ENCODE data around the gene KLF7. TPM values are rescaled to one million over a fixed set of nuclear protein-coding genes. Genes with fewer than 3 reads are reported as not detected.

Gene KLF7
- total RNA-seq, 1 donor from 2014 or later, result 323 TPM

DNA sequence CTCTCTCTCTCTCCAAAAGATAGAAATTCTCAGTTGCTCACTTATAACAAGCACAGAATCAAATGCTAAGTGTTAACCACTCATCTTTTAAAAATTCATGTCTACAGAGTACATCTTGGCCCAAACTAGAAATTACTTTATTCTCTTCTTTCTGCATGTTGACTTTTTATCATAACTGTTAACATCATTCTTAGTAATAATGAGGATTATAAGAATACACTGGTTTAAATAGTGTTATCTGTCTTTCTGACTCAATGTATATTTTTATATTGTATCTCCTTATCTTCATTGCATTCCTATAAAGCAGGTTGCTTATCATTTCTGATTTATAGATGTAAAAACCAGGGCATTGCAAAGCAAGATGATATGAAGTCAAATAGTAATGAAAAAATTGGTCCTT, 17.8 kb upstream of the KLF7 start:
- H3K4me1 Mint-ChIP-seq (ENCODE audit: low read depth, unreplicated experiment), result peaks cover 13% of the 10 kb centered on the region
- no peak overlapping the region for H3K4me3 Mint-ChIP-seq (ENCODE audit: unreplicated experiment)
- no peak overlapping the region for H3K27ac Mint-ChIP-seq (ENCODE audit: unreplicated experiment)
- no peak for DNase-seq
- TF ChIP-seq, protein P1, sequence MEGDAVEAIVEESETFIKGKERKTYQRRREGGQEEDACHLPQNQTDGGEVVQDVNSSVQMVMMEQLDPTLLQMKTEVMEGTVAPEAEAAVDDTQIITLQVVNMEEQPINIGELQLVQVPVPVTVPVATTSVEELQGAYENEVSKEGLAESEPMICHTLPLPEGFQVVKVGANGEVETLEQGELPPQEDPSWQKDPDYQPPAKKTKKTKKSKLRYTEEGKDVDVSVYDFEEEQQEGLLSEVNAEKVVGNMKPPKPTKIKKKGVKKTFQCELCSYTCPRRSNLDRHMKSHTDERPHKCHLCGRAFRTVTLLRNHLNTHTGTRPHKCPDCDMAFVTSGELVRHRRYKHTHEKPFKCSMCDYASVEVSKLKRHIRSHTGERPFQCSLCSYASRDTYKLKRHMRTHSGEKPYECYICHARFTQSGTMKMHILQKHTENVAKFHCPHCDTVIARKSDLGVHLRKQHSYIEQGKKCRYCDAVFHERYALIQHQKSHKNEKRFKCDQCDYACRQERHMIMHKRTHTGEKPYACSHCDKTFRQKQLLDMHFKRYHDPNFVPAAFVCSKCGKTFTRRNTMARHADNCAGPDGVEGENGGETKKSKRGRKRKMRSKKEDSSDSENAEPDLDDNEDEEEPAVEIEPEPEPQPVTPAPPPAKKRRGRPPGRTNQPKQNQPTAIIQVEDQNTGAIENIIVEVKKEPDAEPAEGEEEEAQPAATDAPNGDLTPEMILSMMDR (IDR thresholded peaks at IDR 0.05; ENCODE audit: partially characterized antibody, unreplicated experiment), result no peak
- peaks cover 10% of the 10 kb centered on the region for H3K36me3 Mint-ChIP-seq (ENCODE audit: unreplicated experiment)
- no peaks in the 10 kb centered on the region for H3K27me3 Mint-ChIP-seq (ENCODE audit: unreplicated experiment)
- H3K9me3 Mint-ChIP-seq (ENCODE audit: unreplicated experiment), result peaks cover 2% of the 10 kb centered on the region

DNA sequence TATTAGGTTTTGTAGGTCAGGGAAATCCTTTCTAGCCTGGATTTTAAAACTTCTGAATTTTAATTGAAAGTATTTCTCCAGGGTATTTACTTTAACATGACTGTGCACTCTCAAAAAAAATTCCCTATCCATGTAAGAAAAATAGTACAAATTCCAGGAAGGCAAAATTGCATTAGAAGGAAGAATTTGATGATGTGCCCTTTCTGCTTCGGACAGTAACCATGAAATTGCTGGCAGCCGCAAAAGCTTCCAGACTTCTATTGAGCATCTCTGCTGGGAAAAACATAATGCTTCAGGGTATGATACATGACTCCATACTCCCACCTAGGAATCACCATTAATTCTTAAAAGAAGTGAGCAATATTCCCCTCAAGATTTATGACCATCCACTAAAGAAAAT, 17.2 kb upstream of the KLF7 start:
- H3K4me3 Mint-ChIP-seq (ENCODE audit: unreplicated experiment), result no peak overlapping the region
- DNase-seq, result no peak
- no peaks in the 10 kb centered on the region for H3K27me3 Mint-ChIP-seq (ENCODE audit: unreplicated experiment)
- no peak overlapping the region for H3K27ac Mint-ChIP-seq (ENCODE audit: unreplicated experiment)
- peaks cover 10% of the 10 kb centered on the region for H3K36me3 Mint-ChIP-seq (ENCODE audit: unreplicated experiment)
- H3K4me1 Mint-ChIP-seq (ENCODE audit: low read depth, unreplicated experiment), result peaks cover 12% of the 10 kb centered on the region
- TF ChIP-seq, protein P1 (IDR thresholded peaks at IDR 0.05; ENCODE audit: partially characterized antibody, unreplicated experiment), result no peak
- H3K9me3 Mint-ChIP-seq (ENCODE audit: unreplicated experiment), result peaks cover 2% of the 10 kb centered on the region

DNA sequence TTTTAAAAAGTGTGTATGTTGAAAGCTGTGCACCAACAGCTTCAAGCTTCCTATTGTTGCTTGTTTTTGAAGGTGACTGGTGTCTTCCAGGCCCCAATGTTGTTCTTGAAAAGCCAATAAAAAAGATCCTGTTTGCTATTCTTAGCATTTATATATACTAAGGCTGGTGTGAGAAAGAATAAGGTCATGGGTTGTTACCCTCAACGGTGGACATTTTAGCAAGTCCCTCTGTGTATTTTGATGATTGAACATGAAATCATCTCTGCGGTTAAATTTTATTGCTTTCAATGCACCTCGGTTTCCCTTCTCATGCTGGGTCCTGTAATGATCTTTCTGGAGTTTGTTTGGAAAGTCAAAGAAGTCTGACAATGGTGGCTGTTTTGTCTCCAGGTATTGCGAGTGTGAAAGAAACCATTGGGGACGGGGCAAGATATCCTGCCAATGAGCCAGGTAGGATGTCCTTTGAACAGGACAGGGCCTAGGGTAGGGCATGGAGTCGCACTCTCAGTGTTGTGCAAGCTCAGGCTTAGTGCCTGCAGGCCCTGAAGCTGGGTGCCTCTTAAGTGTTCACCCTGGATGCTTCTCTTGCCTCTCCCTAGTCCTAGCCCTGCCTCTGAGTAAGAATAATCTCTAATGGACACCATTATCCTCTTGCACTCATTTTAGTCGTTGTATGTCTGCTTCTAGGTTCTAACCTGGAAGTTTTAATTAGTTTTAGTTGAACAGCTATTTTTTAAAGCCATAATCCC, 16.0 kb upstream of the KLF7 start:
- H3K27ac Mint-ChIP-seq (ENCODE audit: unreplicated experiment), result no peak overlapping the region
- H3K27me3 Mint-ChIP-seq (ENCODE audit: unreplicated experiment), result no peaks in the 10 kb centered on the region

DNA sequence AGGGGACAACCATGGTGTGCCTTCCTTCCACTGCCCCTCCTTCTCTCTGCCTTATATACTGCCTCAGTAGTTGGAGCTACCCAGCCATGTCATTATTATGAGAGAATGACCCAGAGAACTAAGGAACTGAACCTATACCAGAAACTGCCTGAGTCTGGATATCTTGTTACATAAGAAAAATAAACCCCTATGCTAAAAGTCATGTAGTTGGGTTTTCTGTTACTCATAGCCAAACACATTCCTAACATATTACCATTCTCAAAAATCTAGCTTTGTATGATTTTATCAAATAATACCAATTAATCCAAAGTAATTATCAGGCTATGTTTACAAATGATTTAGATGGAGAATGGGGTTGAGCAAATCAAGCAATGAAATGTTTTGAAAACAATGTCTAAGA, 15.0 kb upstream of the KLF7 start:
- TF ChIP-seq, protein P1 (IDR thresholded peaks at IDR 0.05; ENCODE audit: partially characterized antibody, unreplicated experiment), result no peak
- Mint-ChIP-seq H3K4me3 (ENCODE audit: unreplicated experiment) (no peak overlapping the region), H3K9me3 (ENCODE audit: unreplicated experiment) (no peaks in the 10 kb centered on the region), H3K36me3 (ENCODE audit: unreplicated experiment) (no peaks in the 10 kb centered on the region), H3K27me3 (ENCODE audit: unreplicated experiment) (no peaks in the 10 kb centered on the region), H3K27ac (ENCODE audit: unreplicated experiment) (no peak overlapping the region), H3K4me1 (ENCODE audit: low read depth, unreplicated experiment) (peaks cover 9% of the 10 kb centered on the region)
- no peak for DNase-seq

More for the DNA sequence above, 16.0 kb upstream of the KLF7 start:
- H3K4me3 Mint-ChIP-seq (ENCODE audit: unreplicated experiment), result no peak overlapping the region
- TF ChIP-seq, protein P1 (IDR thresholded peaks at IDR 0.05; ENCODE audit: partially characterized antibody, unreplicated experiment), result no peak
- no peak for DNase-seq
- H3K4me1 Mint-ChIP-seq (ENCODE audit: low read depth, unreplicated experiment), result peaks cover 9% of the 10 kb centered on the region
- H3K36me3 Mint-ChIP-seq (ENCODE audit: unreplicated experiment), result no peaks in the 10 kb centered on the region
- no peaks in the 10 kb centered on the region for H3K9me3 Mint-ChIP-seq (ENCODE audit: unreplicated experiment)

DNA sequence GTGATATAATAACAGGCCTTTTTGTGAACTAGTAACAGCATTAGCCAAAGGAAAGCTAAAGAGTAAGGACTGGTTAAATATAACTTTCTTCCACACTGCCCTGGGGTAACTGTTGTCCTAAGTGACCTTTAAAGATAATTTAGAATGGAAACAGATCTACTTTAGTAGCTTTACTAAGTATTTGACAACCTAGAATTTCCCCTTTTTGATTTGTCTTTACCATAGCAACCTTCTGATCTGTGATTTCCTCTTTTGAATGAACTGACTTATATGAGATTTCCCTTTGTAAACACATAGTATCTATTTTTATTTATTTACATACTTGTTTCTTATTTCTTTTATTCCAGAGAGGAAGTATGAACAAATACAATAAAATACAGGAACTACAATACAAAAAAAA, 10.5 kb upstream of the KLF7 start:
- no peak overlapping the region for H3K27ac Mint-ChIP-seq (ENCODE audit: unreplicated experiment)
- H3K27me3 Mint-ChIP-seq (ENCODE audit: unreplicated experiment), result no peaks in the 10 kb centered on the region
- no peaks in the 10 kb centered on the region for H3K9me3 Mint-ChIP-seq (ENCODE audit: unreplicated experiment)
- TF ChIP-seq, protein P1 (IDR thresholded peaks at IDR 0.05; ENCODE audit: partially characterized antibody, unreplicated experiment), result no peak
- peaks cover 6% of the 10 kb centered on the region for H3K4me1 Mint-ChIP-seq (ENCODE audit: low read depth, unreplicated experiment)
- H3K36me3 Mint-ChIP-seq (ENCODE audit: unreplicated experiment), result no peaks in the 10 kb centered on the region
- no peak for DNase-seq
- H3K4me3 Mint-ChIP-seq (ENCODE audit: unreplicated experiment), result no peak overlapping the region
